ENCODE measurements around the gene PDCD2. TPM values are rescaled to one million over a fixed set of nuclear protein-coding genes. Genes with fewer than 3 reads are reported as not detected.
"Not testable (repeated sequence)": the region's sequence is repeated elsewhere in the genome, so short reads cannot be mapped to it uniquely, and the experiment has no call there.

Gene PDCD2
- total RNA-seq = 10 to 100 TPM; 23.8 to 50.3 (median 39.6) TPM

- TF ChIP-seq CTCF (IDR thresholded peaks at IDR 0.05) = peak in 1 of 4 experiments; percentile 3
- peak in 1 of 2 donors; percentile 78 for TF ChIP-seq POLR2A (IDR thresholded peaks at IDR 0.05)
- DNase-seq = peak; percentile 88 to 89
- peak within 1 kb of the TSS; percentile 82 to 88 for H3K27ac ChIP-seq
- intact Hi-C loops (cut with DNase I; ENCODE audit: low total_unique reads) = no loop called here
- H3K4me3 ChIP-seq = peak within 1 kb of the TSS; percentile 69 to 85
- no peaks in the 10 kb centered on the region for H3K27me3 ChIP-seq
- H3K4me1 ChIP-seq = no peaks in the 10 kb centered on the region
- no peaks in the 10 kb centered on the region for H3K9me3 ChIP-seq
- no peaks in the 10 kb centered on the region for H3K36me3 ChIP-seq
These were observed at the start of gene PDCD2 for GRCh38 chr6:170584181-170584953. Gene PDCD2, minus strand, starts transcription at chr6:170584637. Its CDS starts 56 bp downstream, at chr6:170584581.

GRCh38 chr6:170616020-170616554 lies 31.6 kb upstream of the PDCD2 start:
- H3K4me3 ChIP-seq; H3K4me1 ChIP-seq; H3K36me3 ChIP-seq; H3K27ac ChIP-seq; H3K9me3 ChIP-seq; H3K27me3 ChIP-seq; intact Hi-C loops (cut with DNase I; ENCODE audit: low total_unique reads); DNase-seq: not testable (repeated sequence)

- H3K27me3 ChIP-seq; H3K4me1 ChIP-seq; H3K36me3 ChIP-seq; H3K9me3 ChIP-seq; DNase-seq; H3K27ac ChIP-seq; H3K4me3 ChIP-seq; intact Hi-C loops (cut with DNase I; ENCODE audit: low total_unique reads): not testable (repeated sequence)
These were observed 27.9 kb upstream of the PDCD2 start for GRCh38 chr6:170612256-170612804.

GRCh38 chr6:170609225-170609624 lies 24.8 kb upstream of the PDCD2 start:
- H3K36me3 ChIP-seq; H3K4me3 ChIP-seq; H3K9me3 ChIP-seq; H3K27me3 ChIP-seq; H3K27ac ChIP-seq; intact Hi-C loops (cut with DNase I; ENCODE audit: low total_unique reads); H3K4me1 ChIP-seq; DNase-seq: not testable (repeated sequence)

GRCh38 chr6:170605574-170606259 lies 21.3 kb upstream of the PDCD2 start:
- Histone ChIP-seq H3K9me3 (no peaks in the 10 kb centered on the region), H3K27me3 (no peaks in the 10 kb centered on the region), H3K27ac (no peak overlapping the region), H3K36me3 (no peaks in the 10 kb centered on the region), H3K4me1 (no peaks in the 10 kb centered on the region), H3K4me3 (no peak overlapping the region)
- TF ChIP-seq POLR2A (IDR thresholded peaks at IDR 0.05) (no peak), CTCF (IDR thresholded peaks at IDR 0.05) (no peak)
- intact Hi-C loops (cut with DNase I; ENCODE audit: low total_unique reads) = no loop called here
- no peak for DNase-seq

GRCh38 chr6:170597278-170597677 lies 12.8 kb upstream of the PDCD2 start:
- H3K4me3 ChIP-seq = no peak overlapping the region
- no peaks in the 10 kb centered on the region for H3K36me3 ChIP-seq
- peaks cover 0 to 3% of the 10 kb centered on the region in 2 donors for H3K9me3 ChIP-seq
- TF ChIP-seq POLR2A (IDR thresholded peaks at IDR 0.05) (no peak), CTCF (IDR thresholded peaks at IDR 0.05) (no peak)
- intact Hi-C loops (cut with DNase I; ENCODE audit: low total_unique reads) = no loop called here
- no peak for DNase-seq
- no peak overlapping the region for H3K27ac ChIP-seq
- H3K27me3 ChIP-seq = no peaks in the 10 kb centered on the region
- H3K4me1 ChIP-seq = no peaks in the 10 kb centered on the region

Measured in uterus (tissue), 4 donors.